ENCODE results near the gene KCND3.

Gene KCND3

GRCh38 chr1:111834956-111835355, 154.5 kb downstream of the KCND3 start:
- no peaks in the 10 kb centered on the region for H3K4me1 Mint-ChIP-seq (ENCODE audit: low read depth)
- no peaks in the 10 kb centered on the region for H3K36me3 Mint-ChIP-seq (ENCODE audit: low read depth)
- peaks cover 6% of the 10 kb centered on the region for H3K27me3 Mint-ChIP-seq (ENCODE audit: low read depth)
- no peak overlapping the region for H3K27ac Mint-ChIP-seq
- H3K4me3 Mint-ChIP-seq, result no peak overlapping the region
- no peaks in the 10 kb centered on the region for H3K9me3 Mint-ChIP-seq

- peaks cover 9% of the 10 kb centered on the region for H3K27me3 Mint-ChIP-seq (ENCODE audit: low read depth)
- H3K4me1 Mint-ChIP-seq (ENCODE audit: low read depth), result no peaks in the 10 kb centered on the region
- H3K4me3 Mint-ChIP-seq, result no peak overlapping the region
- no peaks in the 10 kb centered on the region for H3K36me3 Mint-ChIP-seq (ENCODE audit: low read depth)
- H3K27ac Mint-ChIP-seq, result no peak overlapping the region
- H3K9me3 Mint-ChIP-seq, result no peaks in the 10 kb centered on the region
Measured at GRCh38 chr1:111833334-111833733, 156.1 kb downstream of the KCND3 start.

GRCh38 chr1:111832521-111833155, 156.8 kb downstream of the KCND3 start:
- H3K27ac Mint-ChIP-seq, result no peak overlapping the region
- no peak overlapping the region for H3K4me3 Mint-ChIP-seq
- no peaks in the 10 kb centered on the region for H3K9me3 Mint-ChIP-seq
- H3K36me3 Mint-ChIP-seq (ENCODE audit: low read depth), result no peaks in the 10 kb centered on the region
- no peaks in the 10 kb centered on the region for H3K4me1 Mint-ChIP-seq (ENCODE audit: low read depth)
- peaks cover 9% of the 10 kb centered on the region for H3K27me3 Mint-ChIP-seq (ENCODE audit: low read depth)

- Mint-ChIP-seq H3K4me1 (ENCODE audit: low read depth) (no peaks in the 10 kb centered on the region), H3K9me3 (no peaks in the 10 kb centered on the region), H3K27me3 (ENCODE audit: low read depth) (peaks cover 13% of the 10 kb centered on the region), H3K36me3 (ENCODE audit: low read depth) (no peaks in the 10 kb centered on the region), H3K4me3 (no peak overlapping the region), H3K27ac (no peak overlapping the region)
Measured at GRCh38 chr1:111831153-111831552, 158.3 kb downstream of the KCND3 start.

GRCh38 chr1:111827946-111828345, 161.5 kb downstream of the KCND3 start:
- peaks cover 28% of the 10 kb centered on the region for H3K27me3 Mint-ChIP-seq (ENCODE audit: low read depth)
- H3K36me3 Mint-ChIP-seq (ENCODE audit: low read depth), result no peaks in the 10 kb centered on the region
- no peak overlapping the region for H3K27ac Mint-ChIP-seq
- H3K4me3 Mint-ChIP-seq, result no peak overlapping the region
- no peaks in the 10 kb centered on the region for H3K4me1 Mint-ChIP-seq (ENCODE audit: low read depth)
- H3K9me3 Mint-ChIP-seq, result no peaks in the 10 kb centered on the region

- peaks cover 26% of the 10 kb centered on the region for H3K27me3 Mint-ChIP-seq (ENCODE audit: low read depth)
- H3K4me3 Mint-ChIP-seq, result no peak overlapping the region
- no peak overlapping the region for H3K27ac Mint-ChIP-seq
- no peaks in the 10 kb centered on the region for H3K36me3 Mint-ChIP-seq (ENCODE audit: low read depth)
- H3K4me1 Mint-ChIP-seq (ENCODE audit: low read depth), result no peaks in the 10 kb centered on the region
- H3K9me3 Mint-ChIP-seq, result no peaks in the 10 kb centered on the region
Measured at GRCh38 chr1:111826278-111826677, 163.2 kb downstream of the KCND3 start.

GRCh38 chr1:111825217-111825616, 164.3 kb downstream of the KCND3 start:
- Mint-ChIP-seq H3K36me3 (ENCODE audit: low read depth) (no peaks in the 10 kb centered on the region), H3K4me3 (no peak overlapping the region), H3K27ac (no peak overlapping the region), H3K9me3 (no peaks in the 10 kb centered on the region), H3K4me1 (ENCODE audit: low read depth) (no peaks in the 10 kb centered on the region), H3K27me3 (ENCODE audit: low read depth) (peaks cover 22% of the 10 kb centered on the region)

GRCh38 chr1:111822138-111822537, 167.3 kb downstream of the KCND3 start:
- Mint-ChIP-seq H3K27ac (no peak overlapping the region), H3K4me1 (ENCODE audit: low read depth) (no peaks in the 10 kb centered on the region), H3K27me3 (ENCODE audit: low read depth) (peaks cover 19% of the 10 kb centered on the region), H3K4me3 (no peak overlapping the region), H3K36me3 (ENCODE audit: low read depth) (no peaks in the 10 kb centered on the region), H3K9me3 (no peaks in the 10 kb centered on the region)

- Mint-ChIP-seq H3K36me3 (ENCODE audit: low read depth) (no peaks in the 10 kb centered on the region), H3K4me3 (no peak overlapping the region), H3K4me1 (ENCODE audit: low read depth) (no peaks in the 10 kb centered on the region), H3K27me3 (ENCODE audit: low read depth) (peaks cover 16% of the 10 kb centered on the region), H3K27ac (no peak overlapping the region), H3K9me3 (no peaks in the 10 kb centered on the region)
Measured at GRCh38 chr1:111821121-111821745, 168.2 kb downstream of the KCND3 start.

GRCh38 chr1:111819566-111820263, 169.8 kb downstream of the KCND3 start:
- Mint-ChIP-seq H3K36me3 (ENCODE audit: low read depth) (no peaks in the 10 kb centered on the region), H3K4me1 (ENCODE audit: low read depth) (no peaks in the 10 kb centered on the region), H3K9me3 (no peaks in the 10 kb centered on the region), H3K27me3 (ENCODE audit: low read depth) (peaks cover 9% of the 10 kb centered on the region), H3K4me3 (no peak overlapping the region), H3K27ac (no peak overlapping the region)

GRCh38 chr1:111818546-111818945, 170.9 kb downstream of the KCND3 start:
- no peak overlapping the region for H3K27ac Mint-ChIP-seq
- H3K36me3 Mint-ChIP-seq (ENCODE audit: low read depth), result no peaks in the 10 kb centered on the region
- no peaks in the 10 kb centered on the region for H3K4me1 Mint-ChIP-seq (ENCODE audit: low read depth)
- peaks cover 4% of the 10 kb centered on the region for H3K27me3 Mint-ChIP-seq (ENCODE audit: low read depth)
- no peaks in the 10 kb centered on the region for H3K9me3 Mint-ChIP-seq
- no peak overlapping the region for H3K4me3 Mint-ChIP-seq

GRCh38 chr1:111818081-111818480, 171.4 kb downstream of the KCND3 start:
- no peaks in the 10 kb centered on the region for H3K4me1 Mint-ChIP-seq (ENCODE audit: low read depth)
- no peaks in the 10 kb centered on the region for H3K9me3 Mint-ChIP-seq
- no peaks in the 10 kb centered on the region for H3K36me3 Mint-ChIP-seq (ENCODE audit: low read depth)
- H3K27me3 Mint-ChIP-seq (ENCODE audit: low read depth), result no peaks in the 10 kb centered on the region
- no peak overlapping the region for H3K27ac Mint-ChIP-seq
- no peak overlapping the region for H3K4me3 Mint-ChIP-seq

GRCh38 chr1:111814642-111815041, 174.8 kb downstream of the KCND3 start:
- Mint-ChIP-seq H3K9me3 (no peaks in the 10 kb centered on the region), H3K4me3 (no peak overlapping the region), H3K27me3 (ENCODE audit: low read depth) (no peaks in the 10 kb centered on the region), H3K4me1 (ENCODE audit: low read depth) (no peaks in the 10 kb centered on the region), H3K27ac (no peak overlapping the region), H3K36me3 (ENCODE audit: low read depth) (no peaks in the 10 kb centered on the region)

- Mint-ChIP-seq H3K9me3 (no peaks in the 10 kb centered on the region), H3K36me3 (ENCODE audit: low read depth) (no peaks in the 10 kb centered on the region), H3K27ac (no peak overlapping the region), H3K27me3 (ENCODE audit: low read depth) (no peaks in the 10 kb centered on the region), H3K4me3 (no peak overlapping the region), H3K4me1 (ENCODE audit: low read depth) (no peaks in the 10 kb centered on the region)
Measured at GRCh38 chr1:111814305-111814628, 175.2 kb downstream of the KCND3 start.
